Neuronal stem cell (in vitro differentiated cells): ENCODE data around the gene STK40.

Source experiments
- DNase-seq: peaks from one replicate; pipeline ENCODE4 v3.0.0-alpha.2; 2013; ENCODE audit warnings: low spot score
- H2AFZ ChIP-seq: one replicate; pipeline ENCODE4 v1.6.1; 2013; ENCODE audit warnings: mild to moderate bottlenecking, low read length, inconsistent platforms
- H2AK5ac ChIP-seq: 2 replicates; pipeline ENCODE4 v1.6.1; 2013; ENCODE audit warnings: low read depth, mild to moderate bottlenecking, inconsistent platforms, low read length, moderate library complexity, mixed read lengths
- H2BK120ac ChIP-seq: 2 replicates; pipeline ENCODE4 v1.6.1; 2013; ENCODE audit warnings: low read depth, mild to moderate bottlenecking, inconsistent platforms, low read length, moderate library complexity, mixed read lengths
- H2BK12ac ChIP-seq: one replicate; pipeline ENCODE4 v1.6.1; 2013; ENCODE audit warnings: low read length, inconsistent platforms
- H2BK15ac ChIP-seq: 2 replicates; pipeline ENCODE4 v1.6.1; 2013; ENCODE audit warnings: mild to moderate bottlenecking, low read length, inconsistent platforms, mixed read lengths
- H2BK5ac ChIP-seq: one replicate; pipeline ENCODE4 v1.6.1; 2013; ENCODE audit warnings: inconsistent platforms, mild to moderate bottlenecking, low read length, moderate library complexity
- H3K14ac ChIP-seq: one replicate; pipeline ENCODE4 v1.6.1; 2013; ENCODE audit warnings: low read length, inconsistent platforms
- H3K18ac ChIP-seq: 2 replicates; pipeline ENCODE4 v1.6.1; 2013; ENCODE audit warnings: low read length, inconsistent platforms
- H3K23ac ChIP-seq: 2 replicates; pipeline ENCODE4 v1.6.1; 2013; ENCODE audit warnings: low read depth, mild to moderate bottlenecking, mixed read lengths, low read length, inconsistent platforms; ENCODE audit not compliant: poor library complexity
- H3K27ac ChIP-seq: replicated peaks from 3 replicates; pipeline ENCODE4 v1.5.1; 2013; ENCODE audit warnings: low read length, inconsistent platforms
- H3K27me3 ChIP-seq, 3 experiments: 2 replicates each; pipeline ENCODE4 v1.6.1; 2013; ENCODE audit warnings: low read length in 3 of 3, mild to moderate bottlenecking in 2 of 3, inconsistent platforms in 1 of 3, low read depth in 1 of 3, mixed read lengths in 1 of 3, moderate library complexity in 1 of 3; ENCODE audit not compliant: control insufficient read depth in 3 of 3, insufficient read depth in 3 of 3
- H3K36me3 ChIP-seq, 2 donors: replicated peaks in 1 of 2; 2 replicates each; pipeline ENCODE4 v1.6.1; 2013; ENCODE audit warnings: low read length in 2 of 2; ENCODE audit not compliant: control insufficient read depth in 2 of 2, insufficient read depth in 2 of 2
- H3K4ac ChIP-seq: 2 replicates; pipeline ENCODE4 v1.6.1; 2013; ENCODE audit warnings: inconsistent platforms, mild to moderate bottlenecking, low read length, moderate library complexity
- H3K4me1 ChIP-seq, 2 donors: 1 replicate in 1 of 2; 2 replicates in 1 of 2; pipeline ENCODE4 v1.6.1; 2013; ENCODE audit warnings: low read length in 2 of 2, low read depth in 1 of 2; ENCODE audit not compliant: control insufficient read depth in 2 of 2, insufficient read depth in 1 of 2
- H3K4me2 ChIP-seq: one replicate; pipeline ENCODE4 v1.6.1; 2013; ENCODE audit warnings: mild to moderate bottlenecking, low read length, inconsistent platforms; ENCODE audit not compliant: insufficient read depth, poor library complexity, severe bottlenecking
- H3K4me3 ChIP-seq, 2 donors: 2 replicates each; pipeline ENCODE4 v1.5.1; 2013; ENCODE audit warnings: low read length in 2 of 2, mild to moderate bottlenecking in 2 of 2, inconsistent platforms in 1 of 2, moderate library complexity in 1 of 2
- H3K79me1 ChIP-seq: one replicate; pipeline ENCODE4 v1.6.1; 2013; ENCODE audit warnings: low read depth, mild to moderate bottlenecking, inconsistent platforms, low read length, moderate library complexity
- H3K9ac ChIP-seq: one replicate; pipeline ENCODE4 v1.6.1; 2013; ENCODE audit warnings: mild to moderate bottlenecking, low read depth, low read length, inconsistent platforms; ENCODE audit not compliant: poor library complexity
- H3K9me3 ChIP-seq, 2 donors: replicated peaks in 1 of 2; 2 replicates each; pipeline versions ENCODE3 to v1.6.1; 2013; ENCODE audit warnings: low read length in 2 of 2, mild to moderate bottlenecking in 2 of 2, inconsistent platforms in 1 of 2, low read depth in 1 of 2, mixed read lengths in 1 of 2, moderate library complexity in 1 of 2; ENCODE audit not compliant: control insufficient read depth in 2 of 2, insufficient read depth in 1 of 2
- H4K8ac ChIP-seq: one replicate; pipeline ENCODE4 v1.6.1; 2013; ENCODE audit warnings: low read depth, mild to moderate bottlenecking, inconsistent platforms, low read length, moderate library complexity
- H4K91ac ChIP-seq: one replicate; pipeline ENCODE4 v1.6.1; 2013; ENCODE audit warnings: low read length, low read depth, mild to moderate bottlenecking, inconsistent platforms; ENCODE audit not compliant: poor library complexity
- WGBS, 2 donors: extraction: QIAGEN DNeasy Blood & Tissue Kit; methylation state at CpG; one replicate each; pipeline ENCODE4 v1.1.7; 2013; ENCODE audit warnings: missing lambda C conversion rate in 2 of 2, mixed read lengths in 1 of 2; ENCODE audit not compliant: insufficient read length in 2 of 2, insufficient replicate concordance in 1 of 2; ENCODE audit errors: extremely low coverage in 2 of 2; 5-methylcytosine and 5-hydroxymethylcytosine counted together

Gene STK40

DNA sequence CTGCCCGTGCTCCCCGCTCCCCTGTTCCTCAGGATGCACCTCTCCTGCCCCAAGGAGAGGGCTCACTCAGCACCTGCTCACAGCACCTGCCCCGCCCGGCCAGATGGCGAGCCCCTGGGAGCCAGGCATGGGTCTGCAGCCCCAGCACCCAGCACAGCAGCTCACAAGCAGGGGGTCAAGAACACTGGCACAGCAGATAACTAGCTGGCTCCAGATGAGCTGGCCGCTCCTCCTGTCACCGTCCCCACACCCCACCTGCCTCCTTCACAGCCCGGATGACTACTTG lies 41.4 kb downstream of the STK40 start:
- H3K27ac ChIP-seq = no peak overlapping the region
- no peak overlapping the region for H2BK120ac ChIP-seq
- H2AK5ac ChIP-seq = no peak overlapping the region
- peak overlapping the region; percentile 8 for H3K23ac ChIP-seq
- no peak overlapping the region for H2BK12ac ChIP-seq
- no peak for DNase-seq
- no CpG with 5 or more reads among the region's 8 CpGs for WGBS, 2 donors
- no peak overlapping the region for H3K14ac ChIP-seq
- peaks cover 46 to 83% of the 10 kb centered on the region in 2 donors for H3K36me3 ChIP-seq
- no peak overlapping the region for H4K91ac ChIP-seq
- H3K4me2 ChIP-seq = no peak overlapping the region
- H3K9ac ChIP-seq = no peak overlapping the region
- no peak overlapping the region for H3K4me3 ChIP-seq
- H3K18ac ChIP-seq = no peak overlapping the region
- H4K8ac ChIP-seq = no peak overlapping the region
- H3K79me1 ChIP-seq = peaks cover 3% of the 10 kb centered on the region
- H3K4me1 ChIP-seq = no peaks in the 10 kb centered on the region
- H3K9me3 ChIP-seq = peaks cover 0 to 1% of the 10 kb centered on the region in 2 donors
- no peak overlapping the region for H3K4ac ChIP-seq
- no peak overlapping the region for H2BK5ac ChIP-seq
- H3K27me3 ChIP-seq = no peaks in the 10 kb centered on the region
- no peak overlapping the region for H2AFZ ChIP-seq
- no peak overlapping the region for H2BK15ac ChIP-seq

DNA sequence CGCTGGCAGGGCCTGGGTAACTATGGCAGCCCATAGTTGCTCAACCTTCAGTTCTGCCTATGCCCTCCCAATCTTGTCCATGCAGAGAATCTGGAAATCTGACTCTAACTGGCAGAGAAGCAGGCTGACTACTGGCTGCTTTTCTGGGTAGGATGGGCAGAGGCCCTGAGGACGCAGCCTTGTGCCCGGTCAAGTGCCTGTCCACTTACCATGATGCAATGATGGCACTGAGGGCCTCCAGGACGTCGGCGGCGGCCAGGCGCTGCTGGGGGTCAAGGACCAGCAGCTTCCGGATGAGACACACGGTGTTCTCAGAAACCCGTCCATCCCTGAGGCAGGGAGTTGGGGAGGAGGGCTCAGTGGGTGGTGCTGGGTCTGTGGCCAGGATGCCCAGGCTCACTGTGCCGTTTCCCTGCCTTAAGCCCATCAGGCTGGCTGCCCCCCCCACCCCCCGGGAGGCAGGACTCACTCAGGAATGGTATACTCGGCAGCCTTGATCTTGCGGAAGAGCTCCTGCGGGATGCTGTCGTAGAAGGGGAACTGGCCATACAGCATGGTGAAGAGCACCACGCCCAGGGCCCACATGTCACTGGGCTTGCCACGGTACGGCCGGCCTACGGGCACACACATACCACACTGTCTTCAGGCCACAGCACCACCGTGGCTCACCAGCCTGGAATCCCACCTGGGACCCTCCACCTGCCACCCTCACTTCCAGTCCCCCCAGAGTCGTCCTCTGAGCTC lies 41.9 kb downstream of the STK40 start:
- no peaks in the 10 kb centered on the region for H3K27me3 ChIP-seq
- H3K4me2 ChIP-seq = no peak overlapping the region
- H3K4me1 ChIP-seq = no peaks in the 10 kb centered on the region
- H2AFZ ChIP-seq = no peak overlapping the region
- H3K27ac ChIP-seq = no peak overlapping the region
- peaks cover 0 to 1% of the 10 kb centered on the region in 2 donors for H3K9me3 ChIP-seq
- H3K18ac ChIP-seq = no peak overlapping the region
- no peak overlapping the region for H2AK5ac ChIP-seq
- no peak overlapping the region for H4K8ac ChIP-seq
- no peak overlapping the region for H3K14ac ChIP-seq
- H3K4me3 ChIP-seq = no peak overlapping the region
- peaks cover 42 to 78% of the 10 kb centered on the region in 2 donors for H3K36me3 ChIP-seq
- DNase-seq = no peak
- no peak overlapping the region for H2BK120ac ChIP-seq
- H2BK12ac ChIP-seq = no peak overlapping the region
- no CpG with 5 or more reads among the region's 24 CpGs for WGBS, 2 donors
- no peak overlapping the region for H4K91ac ChIP-seq
- no peak overlapping the region for H2BK15ac ChIP-seq
- H3K79me1 ChIP-seq = peaks cover 3% of the 10 kb centered on the region
- no peak overlapping the region for H2BK5ac ChIP-seq
- H3K23ac ChIP-seq = peak overlapping the region; percentile 8
- peak overlapping the region; percentile 30 for H3K9ac ChIP-seq
- no peak overlapping the region for H3K4ac ChIP-seq

DNA sequence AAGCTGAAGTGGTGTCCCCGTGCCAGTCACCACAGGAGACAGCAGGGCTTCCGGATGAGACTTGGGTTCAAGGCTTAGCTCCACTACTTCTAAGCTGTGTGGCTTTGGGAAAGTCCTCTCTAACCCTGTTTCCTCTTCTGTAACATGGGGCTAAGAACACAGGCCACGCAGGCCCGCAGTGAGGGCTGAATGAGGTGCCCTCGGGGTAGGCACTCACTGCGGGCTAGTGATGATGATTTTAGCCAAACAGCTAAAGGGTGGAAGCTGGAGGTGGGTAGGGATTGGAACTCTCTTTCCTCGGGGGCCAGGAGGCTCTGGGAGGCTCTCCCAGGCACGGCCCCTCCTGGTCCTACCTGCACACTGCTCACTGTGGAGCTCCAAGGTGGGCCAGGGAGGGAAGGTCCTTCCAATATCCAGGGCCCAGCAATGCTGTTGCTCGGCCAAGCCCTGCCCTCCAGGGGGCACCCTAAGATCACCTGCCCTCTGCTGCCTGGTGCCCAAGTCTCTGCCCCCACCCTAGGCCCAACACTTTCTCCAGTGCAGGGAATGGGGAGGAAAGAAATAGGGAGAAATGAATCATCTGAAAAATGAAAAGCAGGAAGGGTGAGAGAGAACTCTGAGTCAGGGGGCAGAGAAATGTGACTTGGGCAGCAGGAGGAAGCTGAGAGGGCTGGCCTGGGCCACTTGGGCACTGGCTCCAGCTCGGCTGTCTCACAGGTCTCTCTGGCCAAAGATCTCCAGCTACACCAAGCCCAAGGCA lies 43.1 kb downstream of the STK40 start:
- no peak overlapping the region for H3K14ac ChIP-seq
- no peak overlapping the region for H3K4me3 ChIP-seq
- H2BK120ac ChIP-seq = no peak overlapping the region
- no peak overlapping the region for H4K91ac ChIP-seq
- H3K9ac ChIP-seq = peak overlapping the region; percentile 30
- H4K8ac ChIP-seq = no peak overlapping the region
- peak overlapping the region; percentile 17 for H3K18ac ChIP-seq
- peak overlapping the region; percentile 21 for H2AK5ac ChIP-seq
- H3K4me1 ChIP-seq = no peaks in the 10 kb centered on the region
- no peak overlapping the region for H2BK12ac ChIP-seq
- H2BK5ac ChIP-seq = no peak overlapping the region
- H2AFZ ChIP-seq = no peak overlapping the region
- H3K9me3 ChIP-seq = no peaks in the 10 kb centered on the region
- H2BK15ac ChIP-seq = no peak overlapping the region
- WGBS, 2 donors = no CpG with 5 or more reads among the region's 10 CpGs
- H3K27ac ChIP-seq = no peak overlapping the region
- no peaks in the 10 kb centered on the region for H3K27me3 ChIP-seq
- no peak overlapping the region for H3K4ac ChIP-seq
- DNase-seq = no peak
- H3K79me1 ChIP-seq = peaks cover 3% of the 10 kb centered on the region
- H3K36me3 ChIP-seq = peaks cover 32 to 66% of the 10 kb centered on the region in 2 donors
- H3K23ac ChIP-seq = no peak overlapping the region
- no peak overlapping the region for H3K4me2 ChIP-seq

DNA sequence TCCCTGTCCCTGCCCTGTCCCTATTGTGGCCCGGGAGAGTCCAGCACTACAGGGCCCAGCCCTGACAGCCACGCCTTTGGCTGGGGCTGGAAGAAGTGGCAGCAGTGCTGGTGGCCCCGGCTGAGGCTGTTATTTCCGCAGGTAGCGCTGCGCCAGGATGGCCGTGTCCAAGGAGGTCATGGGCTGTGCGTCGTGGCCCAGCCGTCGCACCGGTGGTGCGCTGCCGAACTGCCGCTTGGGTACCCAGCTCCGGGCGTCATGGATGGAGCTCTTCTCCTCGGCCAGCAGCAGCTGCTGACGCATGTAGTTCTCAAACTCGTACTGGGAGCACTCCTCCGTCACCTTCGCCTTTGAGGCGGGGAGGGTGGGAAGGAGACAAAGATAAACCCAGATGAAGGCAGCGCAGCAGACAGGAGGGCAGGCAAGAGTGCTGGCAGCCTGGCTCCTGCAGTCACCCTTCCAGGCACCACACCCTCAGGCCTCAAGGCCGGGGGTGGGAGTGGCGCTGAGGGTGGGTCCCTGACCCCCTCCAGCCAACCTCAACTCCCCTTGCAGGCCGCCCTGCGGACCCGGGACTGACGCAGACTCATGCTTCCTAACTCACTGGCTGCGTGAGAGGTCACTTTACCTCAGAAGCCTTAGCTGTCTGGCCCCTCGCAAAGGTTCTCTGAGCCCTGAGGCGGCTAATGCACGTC lies 44.0 kb downstream of the STK40 start:
- no peak overlapping the region for H3K4me3 ChIP-seq
- no peak overlapping the region for H4K91ac ChIP-seq
- H2BK120ac ChIP-seq = no peak overlapping the region
- peak overlapping the region; percentile 21 for H2AK5ac ChIP-seq
- H2BK15ac ChIP-seq = no peak overlapping the region
- no peak overlapping the region for H3K27ac ChIP-seq
- no peaks in the 10 kb centered on the region for H3K27me3 ChIP-seq
- peaks cover 3% of the 10 kb centered on the region for H3K79me1 ChIP-seq
- H3K18ac ChIP-seq = peak overlapping the region; percentile 17
- WGBS, 2 donors = no CpG with 5 or more reads among the region's 34 CpGs
- no peak overlapping the region for H2AFZ ChIP-seq
- no peak overlapping the region for H4K8ac ChIP-seq
- H3K36me3 ChIP-seq = peaks cover 31 to 59% of the 10 kb centered on the region in 2 donors
- no peaks in the 10 kb centered on the region for H3K9me3 ChIP-seq
- peak overlapping the region; percentile 43 for H2BK5ac ChIP-seq
- H3K23ac ChIP-seq = no peak overlapping the region
- no peak overlapping the region for H3K4ac ChIP-seq
- peak overlapping the region; percentile 74 for H3K9ac ChIP-seq
- H3K14ac ChIP-seq = no peak overlapping the region
- H3K4me1 ChIP-seq = no peaks in the 10 kb centered on the region
- H3K4me2 ChIP-seq = no peak overlapping the region
- no peak overlapping the region for H2BK12ac ChIP-seq
- DNase-seq = no peak
